ENCODE results near the gene TBPL1.

TBPL1 gene

GRCh38 chr6:133995758-133996157 lies 42.7 kb downstream of the TBPL1 start:
- no peak for DNase-seq (ENCODE audit: low read depth)
- TF ChIP-seq CTCF (conservative IDR thresholded peaks at IDR 0.05; ENCODE audit: low read depth, low read length), result no peak
- H3K4me3 ChIP-seq (ENCODE audit: low read length), result no peak overlapping the region

GRCh38 chr6:133997267-133997666 lies 44.2 kb downstream of the TBPL1 start:
- no peak for TF ChIP-seq CTCF (conservative IDR thresholded peaks at IDR 0.05; ENCODE audit: low read depth, low read length)

GRCh38 chr6:133999305-133999704 lies 46.3 kb downstream of the TBPL1 start:
- TF ChIP-seq CTCF (conservative IDR thresholded peaks at IDR 0.05; ENCODE audit: low read depth, low read length), result no peak
- H3K4me3 ChIP-seq (ENCODE audit: low read length), result no peak overlapping the region
- no peak for DNase-seq (ENCODE audit: low read depth)

More at GRCh38 chr6:133997267-133997666, 44.2 kb downstream of the TBPL1 start:
- no peak for DNase-seq (ENCODE audit: low read depth)
- no peak overlapping the region for H3K4me3 ChIP-seq (ENCODE audit: low read length)

- no peak overlapping the region for H3K4me3 ChIP-seq (ENCODE audit: low read length)
- TF ChIP-seq CTCF (conservative IDR thresholded peaks at IDR 0.05; ENCODE audit: low read depth, low read length), result no peak
- no peak for DNase-seq (ENCODE audit: low read depth)
Observed at GRCh38 chr6:134000443-134000842, 47.4 kb downstream of the TBPL1 start.

- no peak for DNase-seq (ENCODE audit: low read depth)
- no peak for TF ChIP-seq CTCF (conservative IDR thresholded peaks at IDR 0.05; ENCODE audit: low read depth, low read length)
- no peak overlapping the region for H3K4me3 ChIP-seq (ENCODE audit: low read length)
Observed at GRCh38 chr6:134002821-134003220, 49.8 kb downstream of the TBPL1 start.

GRCh38 chr6:134003542-134003951 lies 50.5 kb downstream of the TBPL1 start:
- TF ChIP-seq CTCF (conservative IDR thresholded peaks at IDR 0.05; ENCODE audit: low read depth, low read length), result no peak
- no peak for DNase-seq (ENCODE audit: low read depth)
- no peak overlapping the region for H3K4me3 ChIP-seq (ENCODE audit: low read length)

GRCh38 chr6:134004714-134005113 lies 51.7 kb downstream of the TBPL1 start:
- TF ChIP-seq CTCF (conservative IDR thresholded peaks at IDR 0.05; ENCODE audit: low read depth, low read length), result no peak
- no peak overlapping the region for H3K4me3 ChIP-seq (ENCODE audit: low read length)
- no peak for DNase-seq (ENCODE audit: low read depth)

Data from retinal pigment epithelial cell (primary cell).